ENCODE results near the gene C12orf42.

GRCh38 chr12:103303484-103303883 lies 192.3 kb downstream of the C12orf42 start:
- TF ChIP-seq MXI1 (IDR thresholded peaks at IDR 0.05; ENCODE audit: low read depth, low read length) = no peak
- no peak for TF ChIP-seq POLR2A (IDR thresholded peaks at IDR 0.05; ENCODE audit: low read depth, low read length)
- no peak for TF ChIP-seq EP300 (IDR thresholded peaks at IDR 0.05; ENCODE audit: borderline replicate concordance in 1 of 2, control insufficient read depth in 1 of 2, low read depth in 2 of 2, low read length in 2 of 2)
- TF ChIP-seq RELA (IDR thresholded peaks at IDR 0.05; ENCODE audit: borderline replicate concordance, partially characterized antibody) = no peak
- TF ChIP-seq TCF12 (IDR thresholded peaks at IDR 0.05; ENCODE audit: low read depth, low read length) = no peak
- no peak for TF ChIP-seq SMAD5 (IDR thresholded peaks at IDR 0.05; ENCODE audit: low read depth)
- TF ChIP-seq FOXM1 (IDR thresholded peaks at IDR 0.05; ENCODE audit: low read depth, low read length) = no peak
- TF ChIP-seq EGR1 (IDR thresholded peaks at IDR 0.05; ENCODE audit: borderline replicate concordance in 1 of 2, low read depth in 2 of 2, low read length in 2 of 2) = no peak
- no peak for TF ChIP-seq CTCF (IDR thresholded peaks at IDR 0.05 in 2 of 3, conservative IDR thresholded peaks at IDR 0.05 in 1 of 3; ENCODE audit: control insufficient read depth in 2 of 3, extremely low read depth in 1 of 3, insufficient read depth in 1 of 3, low read depth in 3 of 3, low read length in 3 of 3)
- no peak for TF ChIP-seq FOXK2 (IDR thresholded peaks at IDR 0.05)
- TF ChIP-seq POLR2AphosphoS5 (IDR thresholded peaks at IDR 0.05; ENCODE audit: low read length) = no peak
- no peak for TF ChIP-seq CBX5 (IDR thresholded peaks at IDR 0.05; ENCODE audit: low read depth)
- TF ChIP-seq IKZF1 (conservative IDR thresholded peaks at IDR 0.05) = no peak

All from GM12878 (cell line).